Forelimb muscle (tissue), 1 donor: ENCODE results near the gene PAFAH1B2. TPM values are rescaled to one million over a fixed set of nuclear protein-coding genes. Genes with fewer than 3 reads are reported as not detected.
"Not testable (repeated sequence)": the region's sequence is repeated elsewhere in the genome, so short reads cannot be mapped to it uniquely, and the experiment has no call there.

Experiments
- DNase-seq: peaks from one replicate; pipeline ENCODE4 v3.0.0-alpha.2; 2013; ENCODE audit warnings: low read depth
- polyA plus RNA-seq: library from polyadenylated mRNA; unstranded; fragments of 120-200 nt; gene quantifications from one replicate; pipeline ENCODE4 v1.2.1, GENCODE V29; 2013; ENCODE audit not compliant: insufficient read length

Gene PAFAH1B2
- polyA plus RNA-seq, 1 donor: 46.8 TPM

DNA sequence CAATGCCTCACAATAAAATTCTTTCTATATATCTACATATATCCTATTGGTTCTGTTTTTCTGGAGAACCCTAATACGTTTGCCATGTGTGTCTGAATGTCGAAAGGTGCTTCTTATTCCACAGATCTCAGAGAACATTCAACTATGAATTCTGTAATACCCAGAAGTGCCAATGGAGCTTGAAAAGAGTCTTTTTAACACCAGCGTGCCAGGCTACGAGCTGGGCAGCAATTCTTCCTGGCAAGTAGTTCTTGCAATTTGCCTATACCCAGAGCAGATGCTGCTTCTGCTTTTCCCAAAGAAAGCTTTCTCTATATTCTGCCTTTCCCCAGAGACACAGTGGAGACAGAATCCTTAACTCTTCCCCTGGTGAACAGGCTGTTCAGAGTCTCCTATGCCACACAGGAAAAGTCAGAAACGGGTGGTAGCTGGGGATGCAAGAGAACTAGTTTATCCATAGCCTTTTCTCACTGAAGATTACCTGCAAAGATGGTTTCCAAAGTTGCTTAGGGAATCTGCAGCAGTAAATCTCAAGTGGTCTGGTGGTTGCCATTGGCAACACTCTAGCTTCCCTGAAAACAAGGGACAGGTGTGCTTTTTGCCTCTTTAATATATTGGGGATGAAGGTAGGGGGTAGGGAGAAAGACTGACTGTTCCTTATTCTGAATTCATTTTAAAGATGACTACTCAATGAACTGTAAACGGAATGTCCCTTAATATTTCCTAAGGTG lies 16.8 kb upstream of the PAFAH1B2 start:
- DNase-seq: no peak

DNA sequence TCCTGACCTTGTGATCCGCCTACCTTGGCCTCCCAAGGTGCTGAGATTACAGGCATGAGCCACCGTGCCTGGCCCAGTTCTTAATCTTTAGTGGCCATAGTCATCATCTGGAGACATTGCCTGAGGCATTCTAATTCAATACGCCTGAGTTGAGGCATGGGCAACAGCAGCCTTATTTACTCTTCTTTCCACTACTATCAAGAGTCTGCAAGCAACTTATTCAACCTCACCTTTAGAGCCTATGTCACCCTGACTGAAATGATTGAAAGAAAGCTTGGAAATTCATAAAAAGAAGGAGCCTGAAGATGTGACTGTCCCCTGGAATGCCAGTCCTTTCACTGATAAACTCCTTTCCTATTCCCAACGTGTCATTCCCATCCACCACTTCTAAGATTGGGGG lies 15.8 kb upstream of the PAFAH1B2 start:
- DNase-seq: no peak

DNA sequence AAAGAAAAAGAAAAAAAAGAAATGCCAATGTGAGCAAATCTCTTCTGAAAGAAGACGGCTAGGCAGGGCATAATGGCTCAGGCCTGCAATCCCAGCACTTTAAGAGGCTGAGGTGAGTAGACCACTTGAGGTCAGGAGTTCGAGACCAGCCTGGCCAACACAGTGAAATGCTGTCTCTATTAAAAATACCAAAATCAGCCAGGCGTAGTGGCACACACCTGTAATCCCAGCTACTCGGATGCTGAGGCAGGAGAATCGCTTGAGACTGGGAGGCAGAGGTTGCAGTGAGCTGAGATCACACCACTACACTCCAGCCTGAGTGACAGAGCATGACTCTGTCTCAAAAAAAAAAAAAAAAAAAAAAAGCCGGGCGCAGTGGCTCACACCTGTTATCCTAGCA lies 13.7 kb upstream of the PAFAH1B2 start:
- not testable (repeated sequence) for DNase-seq

- no peak for DNase-seq
Observed at GRCh38 chr11:117130879-117131278, 13.2 kb upstream of the PAFAH1B2 start.

DNA sequence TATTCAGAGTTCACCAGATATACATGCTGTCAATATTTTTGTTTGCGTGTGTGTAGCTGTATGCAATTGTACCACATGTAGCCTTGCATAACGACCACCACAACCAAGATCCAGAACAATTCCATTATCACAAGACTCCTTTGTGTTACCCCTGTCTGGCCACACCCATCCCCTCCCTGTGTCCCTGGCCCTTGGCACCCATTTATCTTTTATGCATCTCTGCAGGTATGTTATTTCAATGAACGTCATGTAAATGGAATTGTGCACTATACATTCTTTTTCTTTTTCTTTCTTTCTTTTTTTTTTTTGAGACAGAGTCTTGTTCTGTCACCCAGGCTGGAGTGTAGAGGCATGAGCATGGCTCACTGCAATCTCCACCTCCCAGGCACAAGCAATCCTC lies 9.7 kb upstream of the PAFAH1B2 start:
- no peak for DNase-seq

DNA sequence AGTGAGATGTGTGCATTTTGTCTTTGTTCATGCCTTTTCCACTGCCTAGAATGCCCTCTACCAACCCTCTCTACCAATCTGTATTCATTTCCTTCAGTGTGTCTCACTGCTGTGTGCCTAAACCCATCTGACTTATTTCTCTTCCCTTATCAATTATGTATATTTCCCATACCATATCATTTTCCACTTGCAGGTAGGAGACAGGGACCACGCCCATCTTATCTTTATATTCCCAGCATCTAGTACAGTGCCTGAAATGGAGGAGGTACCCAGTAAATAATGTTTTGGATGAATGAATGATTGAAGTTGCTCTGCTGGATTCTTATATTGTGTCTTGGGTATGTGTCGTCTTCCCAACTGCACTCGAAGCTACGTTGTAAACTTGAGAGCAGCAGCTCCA lies 9.1 kb upstream of the PAFAH1B2 start:
- DNase-seq: not testable (repeated sequence)

- not testable (repeated sequence) for DNase-seq
Observed at GRCh38 chr11:117137223-117138086, 6.6 kb upstream of the PAFAH1B2 start.

GRCh38 chr11:117143390-117143789 lies 697 bp upstream of the PAFAH1B2 start:
- DNase-seq: no peak

- DNase-seq: no peak
Observed at GRCh38 chr11:117144477-117145392, 648 bp downstream of the PAFAH1B2 start.

DNA sequence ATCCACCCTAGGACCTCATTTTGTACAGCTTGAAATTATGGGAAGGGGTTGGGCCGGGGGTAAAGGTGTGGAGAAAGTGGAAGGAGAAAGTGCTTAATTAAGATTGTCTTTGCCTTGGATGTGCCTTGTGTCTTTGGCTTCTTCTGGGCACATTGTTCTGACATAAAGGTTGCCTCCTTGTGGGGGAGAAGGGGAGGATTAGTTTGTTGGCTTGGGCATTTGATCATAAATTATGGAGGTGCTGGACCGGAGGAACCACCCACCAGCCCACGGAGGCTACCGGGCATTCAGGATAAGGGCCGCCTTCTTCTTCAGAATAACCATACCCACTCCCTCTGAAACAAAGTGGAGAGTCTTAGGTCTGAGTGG lies 1.3 kb downstream of the PAFAH1B2 start:
- no peak for DNase-seq

- no peak for DNase-seq
Observed at GRCh38 chr11:117146521-117146920, 2.4 kb downstream of the PAFAH1B2 start.

DNA sequence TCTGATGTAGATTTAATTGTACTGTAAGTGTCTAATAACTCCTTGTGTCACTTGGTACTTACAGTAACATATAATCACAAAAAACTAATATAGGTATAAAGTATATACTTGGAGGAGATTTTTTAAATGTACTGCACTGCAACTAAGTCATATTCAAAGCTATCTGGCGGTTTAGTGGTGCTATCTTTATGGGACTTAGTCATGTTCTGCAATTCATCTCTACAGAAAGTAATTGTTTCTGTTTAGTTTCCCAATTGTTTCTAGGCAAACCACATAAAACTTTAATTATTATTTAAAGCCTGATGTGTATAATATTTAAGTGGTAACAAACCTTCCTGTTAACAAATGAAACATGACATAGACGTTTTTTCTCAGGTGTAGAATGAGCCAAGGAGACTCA lies 8.0 kb downstream of the PAFAH1B2 start:
- DNase-seq: no peak

GRCh38 chr11:117154468-117154867 lies 10.4 kb downstream of the PAFAH1B2 start:
- DNase-seq: no peak

GRCh38 chr11:117157507-117157906 lies 13.4 kb downstream of the PAFAH1B2 start:
- DNase-seq: no peak

- DNase-seq: no peak
Observed at GRCh38 chr11:117159892-117160291, 15.8 kb downstream of the PAFAH1B2 start.

GRCh38 chr11:117160826-117161225 lies 16.7 kb downstream of the PAFAH1B2 start:
- DNase-seq: no peak

- DNase-seq: no peak
Observed at GRCh38 chr11:117166491-117166890, 22.4 kb downstream of the PAFAH1B2 start.

- no peak for DNase-seq
Observed at GRCh38 chr11:117169736-117170135, 25.6 kb downstream of the PAFAH1B2 start.

- DNase-seq: no peak
Observed at GRCh38 chr11:117170210-117170609, 26.1 kb downstream of the PAFAH1B2 start.

- no peak for DNase-seq
Observed at GRCh38 chr11:117171007-117171403, 26.9 kb downstream of the PAFAH1B2 start.

- no peak for DNase-seq
Observed at GRCh38 chr11:117171404-117172061, 27.4 kb downstream of the PAFAH1B2 start.
